GM12878 (cell line): Measurements from ENCODE around the gene CHD9. TPM values are rescaled to one million over a fixed set of nuclear protein-coding genes. Genes with fewer than 3 reads are reported as not detected.

Source experiments
- ATAC-seq: fragments of 200-7000 bp; cut with Tn5 transposase; 3 replicates; pipeline ENCODE4 v1.9.1; 2020; ENCODE audit warnings: mild to moderate bottlenecking, moderate library complexity
- BruUV-seq: library from RNA; stranded (reverse); fragments of 400-500 nt; replicated peaks from 2 replicates; lab custom pipeline; 2021; lab: Mats Ljungman, UMichigan
- CTCF ChIA-PET: fragments of 300-600 bp; sonication (Branson Sonifier 250); formaldehyde crosslinking; extraction: SDS; loops from one replicate; lab custom pipeline; 2021; ENCODE audit warnings: inconsistent platforms; lab: Yijun Ruan, JAX
- POLR2A ChIA-PET: fragments of 350-600 bp; formaldehyde crosslinking; extraction: SDS; loops from one replicate; lab custom pipeline; 2021; ENCODE audit warnings: inconsistent platforms; lab: Charles Lee
- RAD21 ChIA-PET: fragments of 300-600 bp; sonication (Branson Sonifier 250); formaldehyde crosslinking; loops from one replicate; lab custom pipeline; 2023; ENCODE audit warnings: antibody characterized with exemption; ENCODE audit not compliant: unreplicated experiment; lab: Charles Lee
- SMC1A ChIA-PET: fragments of 300-600 bp; sonication (Branson Sonifier 250); formaldehyde crosslinking; loops from one replicate; lab custom pipeline; 2023; ENCODE audit not compliant: unreplicated experiment, uncharacterized antibody; lab: Charles Lee
- DNase-seq: peaks from one replicate; pipeline ENCODE4 v3.0.0-alpha.2; 2011; ENCODE audit warnings: low read depth, low spot score
- FAIRE-seq: peaks from 3 replicates; lab custom pipeline; 2011; peaks lifted over from hg19 to GRCh38; lab: Jason Lieb, UNC
- H2AFZ ChIP-seq: 2 replicates; pipeline ENCODE4 v1.6.0; 2011; ENCODE audit warnings: low read depth, low read length, control low read depth; ENCODE audit not compliant: control insufficient read depth
- H3K27ac ChIP-seq: 2 replicates; pipeline ENCODE4 v1.5.1; 2011; ENCODE audit warnings: control low read depth; ENCODE audit not compliant: control insufficient read depth, insufficient read depth
- H3K27me3 ChIP-seq, 2 experiments: replicated peaks in 1 of 2; 2 replicates each; pipeline versions ENCODE4 v1.6.0 to v1.6.1; 2011; ENCODE audit warnings: low read length in 1 of 2; ENCODE audit not compliant: control insufficient read depth in 2 of 2, insufficient read depth in 2 of 2
- H3K36me3 ChIP-seq, 2 experiments: 2 replicates each; pipeline ENCODE4 v1.5.1; 2011; ENCODE audit warnings: low read length in 1 of 2; ENCODE audit not compliant: control insufficient read depth in 2 of 2, insufficient read depth in 2 of 2
- H3K4me1 ChIP-seq: 2 replicates; pipeline ENCODE4 v1.6.1; 2011; ENCODE audit warnings: mild to moderate bottlenecking, low read length, moderate library complexity, mixed read lengths; ENCODE audit not compliant: control insufficient read depth, insufficient read depth
- H3K4me2 ChIP-seq: 2 replicates; pipeline ENCODE4 v1.6.0; 2011; ENCODE audit warnings: control low read depth; ENCODE audit not compliant: control insufficient read depth, insufficient read depth
- H3K4me3 ChIP-seq: fragments of 200-600 bp; sonication (generic); 2 replicates; pipeline ENCODE4 v1.5.1; 2016
- H3K79me2 ChIP-seq: 2 replicates; pipeline ENCODE4 v1.6.0; 2011; ENCODE audit warnings: low read length; ENCODE audit not compliant: control insufficient read depth, insufficient read depth
- H3K9ac ChIP-seq: 2 replicates; pipeline ENCODE4 v1.8.0; 2011; ENCODE audit warnings: low read length, control low read depth, mixed read lengths; ENCODE audit not compliant: control insufficient read depth, insufficient read depth
- H3K9me3 ChIP-seq: replicated peaks from 3 replicates; pipeline ENCODE4 v1.5.1; 2011; ENCODE audit warnings: mild to moderate bottlenecking, low read length; ENCODE audit not compliant: control insufficient read depth, insufficient read depth
- H4K20me1 ChIP-seq: 2 replicates; pipeline ENCODE4 v1.6.0; 2011; ENCODE audit not compliant: control insufficient read depth, insufficient read depth
- ATF3 ChIP-seq: IDR thresholded peaks from 2 replicates; pipeline ENCODE4 v1.6.1; 2011; ENCODE audit warnings: low read depth, mild to moderate bottlenecking, low read length, moderate library complexity, borderline replicate concordance; ENCODE audit errors: extremely low read depth
- BCL11A ChIP-seq: IDR thresholded peaks from 2 replicates; pipeline ENCODE4 v1.6.1; 2011; ENCODE audit warnings: low read depth, low read length
- EED ChIP-seq: sonication (generic); IDR thresholded peaks from 2 replicates; pipeline ENCODE4 v1.6.1; 2016; ENCODE audit warnings: antibody characterized with exemption, low read depth
- FOXK2 ChIP-seq: fragments of 450-650 bp; IDR thresholded peaks from 2 replicates; pipeline ENCODE4 v1.6.1; 2017; ENCODE audit warnings: mild to moderate bottlenecking, moderate library complexity
- JUNB ChIP-seq: IDR thresholded peaks from 2 replicates; pipeline ENCODE4 v1.6.1; 2016; ENCODE audit warnings: antibody characterized with exemption, mild to moderate bottlenecking
- NBN ChIP-seq: fragments of 450-650 bp; IDR thresholded peaks from 2 replicates; pipeline ENCODE4 v1.6.1; 2016
- RAD21 ChIP-seq: IDR thresholded peaks from 2 replicates; pipeline ENCODE4 v1.6.1; 2011; ENCODE audit warnings: mild to moderate bottlenecking, low read depth, low read length, moderate library complexity; ENCODE audit not compliant: insufficient read depth
- RFX5 ChIP-seq: IDR thresholded peaks from 2 replicates; pipeline ENCODE4 v1.6.1; 2011; ENCODE audit warnings: low read depth, low read length, improper control_type of control experiment
- RUNX3 ChIP-seq: IDR thresholded peaks from 2 replicates; pipeline ENCODE4 v1.6.1; 2012; ENCODE audit warnings: low read length, inconsistent platforms
- SMC3 ChIP-seq: IDR thresholded peaks from 2 replicates; pipeline ENCODE4 v1.6.1; 2011; ENCODE audit warnings: low read length, improper control_type of control experiment, borderline replicate concordance
- SREBF2 ChIP-seq: IDR thresholded peaks from 2 replicates; pipeline ENCODE4 v1.6.1; 2012; ENCODE audit warnings: mild to moderate bottlenecking, low read length
- SRF ChIP-seq, 2 experiments: IDR thresholded peaks; 2 replicates each; pipeline ENCODE4 v1.6.1; 2011; ENCODE audit warnings: low read depth in 2 of 2, low read length in 2 of 2, mild to moderate bottlenecking in 1 of 2, moderate library complexity in 1 of 2
- ZZZ3 ChIP-seq: IDR thresholded peaks from 2 replicates; pipeline ENCODE4 v1.6.1; 2011; ENCODE audit warnings: low read depth; ENCODE audit not compliant: control insufficient read depth, insufficient read length
- WGBS: methylation state at CpG from one replicate; pipeline ENCODE4 v1.1.6; 2016; ENCODE audit warnings: low lambda C conversion rate; ENCODE audit not compliant: insufficient replicate concordance, insufficient coverage; ENCODE audit errors: missing lambda C conversion rate; 5-methylcytosine and 5-hydroxymethylcytosine counted together
- in situ Hi-C: fragments of 300-500 bp; cut with MboI; formaldehyde crosslinking; loops from 9 replicates; pipeline ENCODE4 v1.14.3; 2018; ENCODE audit warnings: mixed read lengths
- intact Hi-C: fragments of 100-400 bp; cut with micrococcal nuclease; formaldehyde crosslinking; loops from one replicate; pipeline ENCODE4 v1.14.2; 2022; ENCODE audit not compliant: unreplicated experiment
- polyA plus RNA-seq, 11 experiments: library from polyadenylated mRNA; depleted of rRNA in 4 of 11; unstranded in 6 of 11; stranded (reverse) in 5 of 11; fragments of >200 nt; fragmentation: Nextera tagmentation in 4 of 11; fragmentation: Illumina TruSeq in 1 of 11; extraction: Ambion mirVana in 4 of 11; extraction: Trizol in 1 of 11; gene quantifications; 1 replicate in 1 of 11; 2 replicates in 10 of 11; pipeline versions ENCODE4 v1.2.1 to v1.2.3, GENCODE V29; 2011 to 2016; ENCODE audit warnings: inconsistent platforms in 2 of 11, missing spikeins in 2 of 11, low read depth in 1 of 11
- total RNA-seq, 4 experiments: library from RNA; depleted of rRNA in 3 of 4; stranded (reverse); fragments of >200 nt in 3 of 4; fragmentation: Illumina TruSeq in 1 of 4; extraction: Trizol in 1 of 4; gene quantifications; 2 replicates each; pipeline versions ENCODE4 v1.2.1 to v1.2.3, GENCODE V29; 2013 to 2021
- TF ChIP-seq, protein P1 (sequence below): fragments of 450-650 bp; IDR thresholded peaks from 2 replicates; pipeline ENCODE4 v1.6.1; 2017; ENCODE audit warnings: antibody characterized with exemption, mild to moderate bottlenecking, moderate library complexity
- TF ChIP-seq, protein P2 (sequence below): IDR thresholded peaks from 2 replicates; pipeline ENCODE4 v1.6.1; 2011; ENCODE audit warnings: borderline replicate concordance, low read depth, mild to moderate bottlenecking, moderate library complexity, mixed read lengths, low read length; ENCODE audit not compliant: insufficient read depth; ENCODE audit errors: extremely low read length

CHD9 gene
- total and polyA plus RNA-seq, 10 of the 15 experiments (the other 5 are each of a cell fraction or from before 2014, with no cell fraction given) = 29.2 to 95.7 (median 54.3) TPM

DNA sequence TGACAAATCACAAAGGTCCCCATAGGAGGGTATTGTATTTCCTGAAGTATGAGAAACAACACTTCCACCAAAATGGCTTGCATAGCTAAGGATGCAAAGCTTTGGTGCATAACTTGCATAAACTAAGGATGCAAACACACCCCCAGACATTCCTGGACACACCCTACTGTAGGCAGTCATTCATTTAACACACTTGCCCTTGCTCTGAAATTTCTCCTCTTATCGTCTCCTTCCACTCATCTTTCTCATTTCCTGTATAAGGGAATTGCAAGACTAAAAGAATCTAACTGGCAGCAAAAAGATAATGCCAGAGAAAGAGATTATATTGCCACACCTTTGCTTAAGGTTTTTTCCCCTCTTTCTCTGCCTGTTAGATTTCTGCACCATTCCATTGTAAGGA is 28.3 kb downstream of the CHD9 start:
- ChIA-PET POLR2A (interaction anchor here (0.9 to 1.2 kb wide), 2 partner anchors 9 to 36 kb away, joined by 3 read pairs; no protein-coding TSS in a partner anchor), SMC1A (interaction anchor here (0.8 to 1.8 kb wide), 2 partner anchors 10 to 28 kb away, joined by 3 to 6 read pairs; no protein-coding TSS in a partner anchor), RAD21 (no interaction called here), CTCF (interaction anchor here (1.9 kb wide), 1 partner anchor 15 kb away, joined by 4 read pairs; no protein-coding TSS in a partner anchor)
- Histone ChIP-seq H4K20me1 (no peaks in the 10 kb centered on the region), H3K4me2 (no peak overlapping the region), H3K4me3 (no peak overlapping the region), H3K27ac (no peak overlapping the region), H3K36me3 (peaks cover 0 to 3% of the 10 kb centered on the region in 2 experiments; a peak in 3 of 4 replicates), H3K9me3 (no peaks in the 10 kb centered on the region), H3K27me3 (no peaks in the 10 kb centered on the region), H2AFZ (no peak overlapping the region), H3K79me2 (peaks cover 9% of the 10 kb centered on the region), H3K9ac (no peak overlapping the region), H3K4me1 (peaks cover 4% of the 10 kb centered on the region; the same call in 1 of the 2 replicates)
- no peak for FAIRE-seq
- in situ Hi-C loops = no loop called here
- 100% methylated on average over 1 of the region's 1 CpG for WGBS
- ATAC-seq = no peak
- intact Hi-C loops = no loop called here
- TF ChIP-seq RUNX3 = no peak
- TF ChIP-seq FOXK2 = no peak
- TF ChIP-seq RFX5 = no peak
- BruUV-seq = no TSS peak
- no peak for DNase-seq

GRCh38 chr16:53084141-53084541 is 29.4 kb downstream of the CHD9 start:
- ChIA-PET CTCF (no interaction called here), RAD21 (no interaction called here), SMC1A (interaction anchor here (1.8 kb wide), 1 partner anchor 9 kb away, joined by 6 read pairs; no protein-coding TSS in a partner anchor), POLR2A (no interaction called here)
- no peak overlapping the region for H3K27ac ChIP-seq
- H3K4me2 ChIP-seq = no peak overlapping the region
- FAIRE-seq (no peak), DNase-seq (no peak), ATAC-seq (no peak)
- H3K9ac ChIP-seq = no peak overlapping the region
- H3K36me3 ChIP-seq = peaks cover 0 to 3% of the 10 kb centered on the region in 2 experiments; a peak in 3 of 4 replicates
- H3K27me3 ChIP-seq = no peaks in the 10 kb centered on the region
- no TSS peak for BruUV-seq
- H3K9me3 ChIP-seq = no peaks in the 10 kb centered on the region
- intact Hi-C loops (no loop called here), in situ Hi-C loops (no loop called here)
- H3K4me3 ChIP-seq = no peak overlapping the region
- WGBS = 100% methylated on average over 4 of the region's 4 CpGs
- H4K20me1 ChIP-seq = no peaks in the 10 kb centered on the region
- peaks cover 4% of the 10 kb centered on the region; the same call in 1 of the 2 replicates for H3K4me1 ChIP-seq
- H2AFZ ChIP-seq = no peak overlapping the region
- peaks cover 5% of the 10 kb centered on the region for H3K79me2 ChIP-seq
- TF ChIP-seq ZZZ3 (no peak), SMC3 (no peak), EED (no peak), ATF3 (no peak), NBN (no peak), RAD21 (no peak), BCL11A (no peak), SREBF2 (no peak), JUNB (no peak), SRF (IDR thresholded peaks at IDR 0.05; ENCODE audit: low read depth in 2 of 2, low read length in 2 of 2) (no peak)
- TF ChIP-seq, protein P1, sequence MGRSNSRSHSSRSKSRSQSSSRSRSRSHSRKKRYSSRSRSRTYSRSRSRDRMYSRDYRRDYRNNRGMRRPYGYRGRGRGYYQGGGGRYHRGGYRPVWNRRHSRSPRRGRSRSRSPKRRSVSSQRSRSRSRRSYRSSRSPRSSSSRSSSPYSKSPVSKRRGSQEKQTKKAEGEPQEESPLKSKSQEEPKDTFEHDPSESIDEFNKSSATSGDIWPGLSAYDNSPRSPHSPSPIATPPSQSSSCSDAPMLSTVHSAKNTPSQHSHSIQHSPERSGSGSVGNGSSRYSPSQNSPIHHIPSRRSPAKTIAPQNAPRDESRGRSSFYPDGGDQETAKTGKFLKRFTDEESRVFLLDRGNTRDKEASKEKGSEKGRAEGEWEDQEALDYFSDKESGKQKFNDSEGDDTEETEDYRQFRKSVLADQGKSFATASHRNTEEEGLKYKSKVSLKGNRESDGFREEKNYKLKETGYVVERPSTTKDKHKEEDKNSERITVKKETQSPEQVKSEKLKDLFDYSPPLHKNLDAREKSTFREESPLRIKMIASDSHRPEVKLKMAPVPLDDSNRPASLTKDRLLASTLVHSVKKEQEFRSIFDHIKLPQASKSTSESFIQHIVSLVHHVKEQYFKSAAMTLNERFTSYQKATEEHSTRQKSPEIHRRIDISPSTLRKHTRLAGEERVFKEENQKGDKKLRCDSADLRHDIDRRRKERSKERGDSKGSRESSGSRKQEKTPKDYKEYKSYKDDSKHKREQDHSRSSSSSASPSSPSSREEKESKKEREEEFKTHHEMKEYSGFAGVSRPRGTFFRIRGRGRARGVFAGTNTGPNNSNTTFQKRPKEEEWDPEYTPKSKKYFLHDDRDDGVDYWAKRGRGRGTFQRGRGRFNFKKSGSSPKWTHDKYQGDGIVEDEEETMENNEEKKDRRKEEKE = no peak
- TF ChIP-seq, protein P2, sequence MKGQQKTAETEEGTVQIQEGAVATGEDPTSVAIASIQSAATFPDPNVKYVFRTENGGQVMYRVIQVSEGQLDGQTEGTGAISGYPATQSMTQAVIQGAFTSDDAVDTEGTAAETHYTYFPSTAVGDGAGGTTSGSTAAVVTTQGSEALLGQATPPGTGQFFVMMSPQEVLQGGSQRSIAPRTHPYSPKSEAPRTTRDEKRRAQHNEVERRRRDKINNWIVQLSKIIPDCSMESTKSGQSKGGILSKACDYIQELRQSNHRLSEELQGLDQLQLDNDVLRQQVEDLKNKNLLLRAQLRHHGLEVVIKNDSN = no peak
